Measurements from ENCODE around the gene NELFB.

NELFB gene

GRCh38 chr9:137279741-137280473 lies 24.8 kb downstream of the NELFB start:
- in situ Hi-C loops (cut with HindIII; ENCODE audit: low sequenced_read_pairs) = no loop called here

GRCh38 chr9:137280474-137281344 lies 25.6 kb downstream of the NELFB start:
- in situ Hi-C loops (cut with HindIII; ENCODE audit: low sequenced_read_pairs) = no loop called here

GRCh38 chr9:137281345-137282116 lies 26.4 kb downstream of the NELFB start:
- in situ Hi-C loops (cut with HindIII; ENCODE audit: low sequenced_read_pairs) = no loop called here

- in situ Hi-C loops (cut with HindIII; ENCODE audit: low sequenced_read_pairs) = no loop called here
Observed at GRCh38 chr9:137286975-137287383, 31.9 kb downstream of the NELFB start.

GRCh38 chr9:137293094-137293481 lies 38.0 kb downstream of the NELFB start:
- in situ Hi-C loops (cut with HindIII; ENCODE audit: low sequenced_read_pairs) = no loop called here

GRCh38 chr9:137293482-137294090 lies 38.5 kb downstream of the NELFB start:
- in situ Hi-C loops (cut with HindIII; ENCODE audit: low sequenced_read_pairs) = no loop called here

GRCh38 chr9:137294091-137294680 lies 39.1 kb downstream of the NELFB start:
- in situ Hi-C loops (cut with HindIII; ENCODE audit: low sequenced_read_pairs) = no loop called here

- in situ Hi-C loops (cut with HindIII; ENCODE audit: low sequenced_read_pairs) = no loop called here
Observed at GRCh38 chr9:137294681-137295237, 39.6 kb downstream of the NELFB start.

- in situ Hi-C loops (cut with HindIII; ENCODE audit: low sequenced_read_pairs) = no loop called here
Observed at GRCh38 chr9:137295238-137295811, 40.2 kb downstream of the NELFB start.

GRCh38 chr9:137295849-137296669 lies 40.9 kb downstream of the NELFB start:
- in situ Hi-C loops (cut with HindIII; ENCODE audit: low sequenced_read_pairs) = no loop called here

GRCh38 chr9:137296670-137297664 lies 41.8 kb downstream of the NELFB start:
- in situ Hi-C loops (cut with HindIII; ENCODE audit: low sequenced_read_pairs) = no loop called here

GRCh38 chr9:137297966-137298365 lies 42.8 kb downstream of the NELFB start:
- in situ Hi-C loops (cut with HindIII; ENCODE audit: low sequenced_read_pairs) = no loop called here

- in situ Hi-C loops (cut with HindIII; ENCODE audit: low sequenced_read_pairs) = no loop called here
Observed at GRCh38 chr9:137298401-137299202, 43.5 kb downstream of the NELFB start.

- in situ Hi-C loops (cut with HindIII; ENCODE audit: low sequenced_read_pairs) = no loop called here
Observed at GRCh38 chr9:137299203-137299565, 44.1 kb downstream of the NELFB start.

- in situ Hi-C loops (cut with HindIII; ENCODE audit: low sequenced_read_pairs) = no loop called here
Observed at GRCh38 chr9:137299938-137300337, 44.8 kb downstream of the NELFB start.

GRCh38 chr9:137300567-137301080 lies 45.5 kb downstream of the NELFB start:
- in situ Hi-C loops (cut with HindIII; ENCODE audit: low sequenced_read_pairs) = no loop called here

All from DLD1 (cell line).